GM23338 (cell line): Measurements from ENCODE around the gene FRMD4A. TPM values are rescaled to one million over a fixed set of nuclear protein-coding genes. Genes with fewer than 3 reads are reported as not detected.

ENCODE experiments used
- ATAC-seq: fragments of 200-7000 bp; cut with Tn5 transposase; 3 replicates; pipeline ENCODE4 v1.9.1; 2020
- DNase-seq: peaks from one replicate; pipeline ENCODE4 v3.0.0-alpha.2; 2015; ENCODE audit warnings: low spot score
- H2AFZ ChIP-seq: fragments of 200-600 bp; sonication (generic); 2 replicates; pipeline ENCODE4 v1.8.0; 2016; ENCODE audit warnings: antibody characterized with exemption, mild to moderate bottlenecking, moderate library complexity
- H3F3A ChIP-seq: fragments of 200-600 bp; sonication (generic); replicated peaks from 2 replicates; pipeline ENCODE4 v1.8.0; 2017; ENCODE audit warnings: antibody characterized with exemption, mixed run types, low read depth
- H3K27ac ChIP-seq: fragments of 200-600 bp; sonication (generic); 2 replicates; pipeline ENCODE4 v1.6.1; 2016; ENCODE audit warnings: low read depth
- H3K27me3 ChIP-seq: fragments of 200-600 bp; sonication (generic); 2 replicates; pipeline ENCODE4 v1.8.0; 2016; ENCODE audit warnings: mild to moderate bottlenecking, mixed run types, moderate library complexity; ENCODE audit not compliant: insufficient read depth
- H3K36me3 ChIP-seq: fragments of 200-600 bp; sonication (generic); 2 replicates; pipeline ENCODE4 v1.8.0; 2016; ENCODE audit warnings: mild to moderate bottlenecking; ENCODE audit not compliant: insufficient read depth
- H3K4me1 ChIP-seq: fragments of 200-600 bp; sonication (generic); 2 replicates; pipeline ENCODE4 v1.8.0; 2016; ENCODE audit warnings: mild to moderate bottlenecking, moderate library complexity; ENCODE audit not compliant: insufficient read depth
- H3K4me2 ChIP-seq: fragments of 200-600 bp; sonication (generic); 2 replicates; pipeline ENCODE4 v1.7.1; 2017; ENCODE audit warnings: mixed run types
- H3K4me3 ChIP-seq: fragments of 200-600 bp; sonication (generic); 2 replicates; pipeline ENCODE4 v1.6.1; 2016; ENCODE audit warnings: mixed run types
- H3K79me2 ChIP-seq: fragments of 200-600 bp; sonication (generic); replicated peaks from 2 replicates; pipeline ENCODE4 v1.8.0; 2017; ENCODE audit warnings: mild to moderate bottlenecking; ENCODE audit not compliant: insufficient read depth
- H3K9me2 ChIP-seq: fragments of 200-600 bp; sonication (generic); 2 replicates; pipeline ENCODE4 v1.8.0; 2017; ENCODE audit not compliant: insufficient read depth
- H4K20me1 ChIP-seq: fragments of 200-600 bp; sonication (generic); replicated peaks from 2 replicates; pipeline ENCODE4 v1.8.0; 2017; ENCODE audit warnings: mild to moderate bottlenecking; ENCODE audit not compliant: insufficient read depth
- H3K27ac Mint-ChIP-seq: 2 replicates; pipeline ENCODE4 v1.8.0; 2020; ENCODE audit warnings: inconsistent platforms, mild to moderate bottlenecking, moderate library complexity, mixed read lengths
- H3K27me3 Mint-ChIP-seq: 3 replicates; pipeline ENCODE4 v1.8.0; 2022; ENCODE audit warnings: low read depth, mild to moderate bottlenecking, moderate library complexity, mixed read lengths, inconsistent platforms; ENCODE audit not compliant: insufficient read depth, poor library complexity
- H3K36me3 Mint-ChIP-seq: 3 replicates; pipeline ENCODE4 v1.8.0; 2021; ENCODE audit warnings: low read depth, mild to moderate bottlenecking, inconsistent platforms, moderate library complexity, mixed read lengths
- H3K4me1 Mint-ChIP-seq: 3 replicates; pipeline ENCODE4 v1.8.0; 2020; ENCODE audit warnings: mild to moderate bottlenecking, inconsistent platforms, mixed read lengths
- H3K4me3 Mint-ChIP-seq: 3 replicates; pipeline ENCODE4 v1.8.0; 2021; ENCODE audit warnings: moderate library complexity, mild to moderate bottlenecking, inconsistent platforms, mixed read lengths
- H3K9me3 Mint-ChIP-seq: 3 replicates; pipeline ENCODE4 v1.8.0; 2020; ENCODE audit warnings: moderate library complexity, mild to moderate bottlenecking, inconsistent platforms, mixed read lengths
- CTCF ChIP-seq, 2 experiments: fragments of 200-600 bp in 1 of 2; sonication (generic) in 1 of 2; conservative IDR thresholded peaks; 2 replicates each; pipeline versions ENCODE4 v1.5.1 to v1.6.1; 2016 to 2017; ENCODE audit warnings: antibody characterized with exemption in 2 of 2, low read depth in 2 of 2, mild to moderate bottlenecking in 2 of 2, moderate library complexity in 1 of 2
- EZH2 ChIP-seq: fragments of 200-600 bp; sonication (generic); IDR thresholded peaks from one replicate; pipeline ENCODE4 v1.8.0; 2017; ENCODE audit warnings: antibody characterized with exemption, mild to moderate bottlenecking, low read depth; ENCODE audit not compliant: unreplicated experiment
- EZH2phosphoT487 ChIP-seq: fragments of 200-600 bp; sonication (generic); IDR thresholded peaks from one replicate; pipeline ENCODE4 v1.8.1; 2018; ENCODE audit warnings: antibody characterized with exemption; ENCODE audit not compliant: unreplicated experiment
- NANOG ChIP-seq: IDR thresholded peaks from 2 replicates; pipeline ENCODE4 v1.6.1; 2016; ENCODE audit warnings: antibody characterized with exemption, borderline replicate concordance
- STAT1 ChIP-seq: IDR thresholded peaks from one replicate; pipeline ENCODE4 v1.6.1; 2016; ENCODE audit warnings: antibody characterized with exemption; ENCODE audit not compliant: unreplicated experiment
- ZNF114 ChIP-seq: fragments of 250-450 bp; sonication (Bioruptor Pico); IDR thresholded peaks from 2 replicates; pipeline ENCODE4 v1.5.0; 2020; ENCODE audit warnings: mild to moderate bottlenecking, moderate library complexity
- ZNF331 ChIP-seq: fragments of 250-450 bp; sonication (Bioruptor Pico); IDR thresholded peaks from 2 replicates; pipeline ENCODE4 v1.5.0; 2020; ENCODE audit warnings: low read depth, mild to moderate bottlenecking, moderate library complexity
- ZNF462 ChIP-seq: fragments of 250-450 bp; sonication (Bioruptor Pico); IDR thresholded peaks from 2 replicates; pipeline ENCODE4 v1.5.0; 2020; ENCODE audit warnings: mild to moderate bottlenecking, moderate library complexity
- polyA plus RNA-seq: library from polyadenylated mRNA; unstranded; fragments of >200 nt; fragmentation: Nextera tagmentation; extraction: Ambion mirVana; gene quantifications from 2 replicates; pipeline ENCODE4 v1.2.1, GENCODE V29; 2016
- total RNA-seq: library from RNA; depleted of rRNA; stranded (reverse); fragments of >200 nt; shearing (Covaris generic); gene quantifications from 2 replicates; pipeline ENCODE4 v1.2.3, GENCODE V29; 2014

FRMD4A gene
- total and polyA plus RNA-seq, 2 experiments from 2014 or later = 14.0 to 20.1 TPM

- TF ChIP-seq CTCF (conservative IDR thresholded peaks at IDR 0.05; ENCODE audit: low read depth in 2 of 2) (no peak), ZNF331 (CRISPR knock-in tag) (no peak), EZH2phosphoT487 (no peak)
These were observed 528.8 kb downstream of the FRMD4A start (continued) for GRCh38 chr10:13801907-13802288.

GRCh38 chr10:13801156-13801906, 529.4 kb downstream of the FRMD4A start:
- H3K4me3 Mint-ChIP-seq = no peak overlapping the region
- H3K27ac ChIP-seq = no peak overlapping the region
- no peaks in the 10 kb centered on the region for H4K20me1 ChIP-seq
- no peaks in the 10 kb centered on the region for H3K79me2 ChIP-seq
- peaks cover 10% of the 10 kb centered on the region for H3K4me1 ChIP-seq
- no peak overlapping the region for H2AFZ ChIP-seq
- H3F3A ChIP-seq = no peaks in the 10 kb centered on the region
- H3K36me3 Mint-ChIP-seq = no peaks in the 10 kb centered on the region
- no peak overlapping the region for H3K4me3 ChIP-seq
- peaks cover 3% of the 10 kb centered on the region for H3K27me3 Mint-ChIP-seq
- H3K9me2 ChIP-seq = 0 out of 2 replicates have a peak, but pooled peaks cover 6% of the 10 kb centered on the region
- DNase-seq (no peak), ATAC-seq (no peak)
- no peak overlapping the region for H3K4me2 ChIP-seq
- H3K9me3 Mint-ChIP-seq = no peaks in the 10 kb centered on the region
- H3K27me3 ChIP-seq = no peaks in the 10 kb centered on the region
- TF ChIP-seq NANOG (no peak), EZH2 (no peak), STAT1 (no peak), ZNF462 (CRISPR knock-in tag) (no peak), EZH2phosphoT487 (no peak), ZNF114 (CRISPR knock-in tag) (no peak)
- no peak overlapping the region for H3K27ac Mint-ChIP-seq
- no peaks in the 10 kb centered on the region for H3K36me3 ChIP-seq
- H3K4me1 Mint-ChIP-seq = peaks cover 12% of the 10 kb centered on the region
